Nephron progenitor cell (in vitro differentiated cells): ENCODE measurements around the gene ACBD4.

ENCODE experiments used
- DNase-seq: peaks from one replicate; pipeline ENCODE4 v3.0.0; 2021
- H3K27ac Mint-ChIP-seq: 2 replicates; pipeline ENCODE4 v1.8.0; 2021; ENCODE audit warnings: mild to moderate bottlenecking, moderate library complexity, mixed read lengths
- H3K27me3 Mint-ChIP-seq: 2 replicates; pipeline ENCODE4 v1.8.0; 2021; ENCODE audit warnings: mild to moderate bottlenecking, low read depth, mixed read lengths; ENCODE audit not compliant: poor library complexity
- H3K36me3 Mint-ChIP-seq: 2 replicates; pipeline ENCODE4 v1.8.0; 2021; ENCODE audit warnings: low read depth, mixed read lengths
- H3K4me1 Mint-ChIP-seq: 2 replicates; pipeline ENCODE4 v1.8.0; 2021; ENCODE audit warnings: mixed read lengths
- H3K4me3 Mint-ChIP-seq: 2 replicates; pipeline ENCODE4 v1.8.0; 2021; ENCODE audit warnings: mild to moderate bottlenecking, moderate library complexity, mixed read lengths
- H3K9me3 Mint-ChIP-seq: 2 replicates; pipeline ENCODE4 v1.8.0; 2021; ENCODE audit warnings: mild to moderate bottlenecking, moderate library complexity, mixed read lengths
- CTCF ChIP-seq: fragments of 200-600 bp; sonication (generic); IDR thresholded peaks from 2 replicates; pipeline ENCODE4 v1.5.0; 2021; ENCODE audit warnings: antibody characterized with exemption

Gene ACBD4

GRCh38 chr17:45135978-45136791, 698 bp downstream of the ACBD4 start:
- Mint-ChIP-seq H3K4me3 (peak overlapping the region; percentile 71), H3K9me3 (peaks cover 8% of the 10 kb centered on the region), H3K27ac (no peak overlapping the region), H3K36me3 (peaks cover 4% of the 10 kb centered on the region), H3K4me1 (peaks cover 23% of the 10 kb centered on the region), H3K27me3 (peaks cover 4% of the 10 kb centered on the region)
- TF ChIP-seq CTCF, result no peak
- no peak for DNase-seq

- Mint-ChIP-seq H3K4me3 (no peak overlapping the region), H3K36me3 (peaks cover 4% of the 10 kb centered on the region)
These were observed 1.5 kb downstream of the ACBD4 start for GRCh38 chr17:45136846-45137560.

GRCh38 chr17:45137561-45138305, 2.2 kb downstream of the ACBD4 start:
- peaks cover 22% of the 10 kb centered on the region for H3K4me1 Mint-ChIP-seq
- no peak for DNase-seq
- H3K36me3 Mint-ChIP-seq, result peaks cover 4% of the 10 kb centered on the region
- H3K27ac Mint-ChIP-seq, result no peak overlapping the region
- peaks cover 8% of the 10 kb centered on the region for H3K9me3 Mint-ChIP-seq
- no peaks in the 10 kb centered on the region for H3K27me3 Mint-ChIP-seq
- no peak overlapping the region for H3K4me3 Mint-ChIP-seq
- TF ChIP-seq CTCF, result no peak

More at GRCh38 chr17:45136846-45137560, 1.5 kb downstream of the ACBD4 start:
- DNase-seq, result no peak
- Mint-ChIP-seq H3K27ac (no peak overlapping the region), H3K27me3 (no peaks in the 10 kb centered on the region), H3K4me1 (peaks cover 21% of the 10 kb centered on the region), H3K9me3 (peaks cover 8% of the 10 kb centered on the region)
- TF ChIP-seq CTCF, result no peak

GRCh38 chr17:45138911-45139532, 3.5 kb downstream of the ACBD4 start:
- no peak overlapping the region for H3K27ac Mint-ChIP-seq
- H3K36me3 Mint-ChIP-seq, result peaks cover 4% of the 10 kb centered on the region
- no peak for TF ChIP-seq CTCF
- H3K4me3 Mint-ChIP-seq, result no peak overlapping the region
- peak; percentile 5 for DNase-seq
- peaks cover 35% of the 10 kb centered on the region for H3K4me1 Mint-ChIP-seq
- no peaks in the 10 kb centered on the region for H3K27me3 Mint-ChIP-seq
- H3K9me3 Mint-ChIP-seq, result peaks cover 4% of the 10 kb centered on the region

GRCh38 chr17:45139533-45139920, 4.0 kb downstream of the ACBD4 start:
- Mint-ChIP-seq H3K9me3 (peaks cover 4% of the 10 kb centered on the region), H3K36me3 (peaks cover 4% of the 10 kb centered on the region), H3K4me1 (peaks cover 36% of the 10 kb centered on the region), H3K4me3 (no peak overlapping the region), H3K27ac (no peak overlapping the region), H3K27me3 (no peaks in the 10 kb centered on the region)
- no peak for DNase-seq
- TF ChIP-seq CTCF, result no peak
